Measurements from ENCODE around the gene PDXK.

DNA sequence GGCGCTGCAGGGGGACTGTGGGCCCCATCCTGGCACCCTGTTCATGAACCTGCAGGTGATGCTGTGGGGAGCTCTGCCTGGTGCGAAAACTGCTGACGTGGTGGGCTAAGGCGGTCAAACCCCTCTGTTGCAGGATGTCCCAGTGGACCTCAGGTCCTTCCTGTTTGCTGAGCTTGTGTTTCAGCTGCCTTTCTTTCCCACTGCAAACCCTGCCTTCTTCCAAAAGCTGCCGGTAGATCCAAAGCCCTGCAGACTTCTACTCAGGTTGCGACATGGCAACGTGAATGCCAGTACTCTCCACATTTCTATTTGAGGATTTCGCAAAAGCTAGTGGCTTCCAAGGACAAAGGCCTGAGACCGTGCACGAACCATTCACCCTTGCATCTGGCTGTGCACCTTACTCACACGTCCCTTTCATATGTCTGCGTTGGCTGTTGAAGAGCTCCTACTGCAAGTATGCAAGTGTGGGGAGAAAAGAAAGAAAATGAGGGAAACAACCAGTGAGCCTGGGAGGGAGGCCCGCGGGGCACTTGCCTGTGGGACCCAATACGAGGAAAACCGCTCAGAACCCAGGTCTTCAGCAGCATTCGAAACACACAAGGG lies 64.3 kb downstream of the PDXK start:
- TF ChIP-seq, protein P1, sequence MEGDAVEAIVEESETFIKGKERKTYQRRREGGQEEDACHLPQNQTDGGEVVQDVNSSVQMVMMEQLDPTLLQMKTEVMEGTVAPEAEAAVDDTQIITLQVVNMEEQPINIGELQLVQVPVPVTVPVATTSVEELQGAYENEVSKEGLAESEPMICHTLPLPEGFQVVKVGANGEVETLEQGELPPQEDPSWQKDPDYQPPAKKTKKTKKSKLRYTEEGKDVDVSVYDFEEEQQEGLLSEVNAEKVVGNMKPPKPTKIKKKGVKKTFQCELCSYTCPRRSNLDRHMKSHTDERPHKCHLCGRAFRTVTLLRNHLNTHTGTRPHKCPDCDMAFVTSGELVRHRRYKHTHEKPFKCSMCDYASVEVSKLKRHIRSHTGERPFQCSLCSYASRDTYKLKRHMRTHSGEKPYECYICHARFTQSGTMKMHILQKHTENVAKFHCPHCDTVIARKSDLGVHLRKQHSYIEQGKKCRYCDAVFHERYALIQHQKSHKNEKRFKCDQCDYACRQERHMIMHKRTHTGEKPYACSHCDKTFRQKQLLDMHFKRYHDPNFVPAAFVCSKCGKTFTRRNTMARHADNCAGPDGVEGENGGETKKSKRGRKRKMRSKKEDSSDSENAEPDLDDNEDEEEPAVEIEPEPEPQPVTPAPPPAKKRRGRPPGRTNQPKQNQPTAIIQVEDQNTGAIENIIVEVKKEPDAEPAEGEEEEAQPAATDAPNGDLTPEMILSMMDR (IDR thresholded peaks at IDR 0.05), result no peak
- no peak for TF ChIP-seq POLR2A (IDR thresholded peaks at IDR 0.05)
- no peak for TF ChIP-seq EP300 (IDR thresholded peaks at IDR 0.05)
- no peak for TF ChIP-seq POLR2AphosphoS5 (IDR thresholded peaks at IDR 0.05)

All from sigmoid colon (tissue), 4 donors.